Activated CD8-positive, alpha-beta memory T cell treated with anti-CD3 and anti-CD28 coated beads, Interleukin-2, amount 50 U/mL, for 1 hour (primary cell): Measurements from ENCODE around the gene CCL28.
"Not testable (repeated sequence)": the region's sequence is repeated elsewhere in the genome, so short reads cannot be mapped to it uniquely, and the experiment has no call there.

Source experiments
- DNase-seq: peaks from one replicate; pipeline ENCODE4 v3.0.0-alpha.2; 2020; ENCODE audit errors: extremely low read depth

Gene CCL28

GRCh38 chr5:43412156-43412555, at the start of gene CCL28:
Gene CCL28 (minus strand): TSS chr5:43412391. CDS start chr5:43412316, 75 bp downstream.
- DNase-seq: no peak

GRCh38 chr5:43461066-43461465, 48.9 kb upstream of the CCL28 start:
- no peak for DNase-seq

GRCh38 chr5:43456556-43456955, 44.4 kb upstream of the CCL28 start:
- no peak for DNase-seq

- not testable (repeated sequence) for DNase-seq
These were observed 29.4 kb upstream of the CCL28 start for GRCh38 chr5:43441575-43441974.

GRCh38 chr5:43437062-43437660, 25.0 kb upstream of the CCL28 start:
- DNase-seq: no peak

GRCh38 chr5:43433382-43433781, 21.2 kb upstream of the CCL28 start:
- DNase-seq: no peak

GRCh38 chr5:43432486-43433375, 20.5 kb upstream of the CCL28 start:
- no peak for DNase-seq

GRCh38 chr5:43429706-43430105, 17.5 kb upstream of the CCL28 start:
- DNase-seq: no peak

- no peak for DNase-seq
These were observed 16.8 kb upstream of the CCL28 start for GRCh38 chr5:43429016-43429415.

GRCh38 chr5:43427306-43427705, 15.1 kb upstream of the CCL28 start:
- DNase-seq: no peak

GRCh38 chr5:43425983-43426382, 13.8 kb upstream of the CCL28 start:
- no peak for DNase-seq

- not testable (repeated sequence) for DNase-seq
These were observed 10.9 kb upstream of the CCL28 start for GRCh38 chr5:43423086-43423485.

- no peak for DNase-seq
These were observed 10.0 kb upstream of the CCL28 start for GRCh38 chr5:43422143-43422542.

- no peak for DNase-seq
These were observed 9.4 kb upstream of the CCL28 start for GRCh38 chr5:43421450-43422133.

GRCh38 chr5:43420241-43420640, 8.1 kb upstream of the CCL28 start:
- no peak for DNase-seq

- DNase-seq: no peak
These were observed 6.4 kb upstream of the CCL28 start for GRCh38 chr5:43418561-43418960.

GRCh38 chr5:43416803-43417394, 4.7 kb upstream of the CCL28 start:
- no peak for DNase-seq

GRCh38 chr5:43415935-43416802, 4.0 kb upstream of the CCL28 start:
- no peak for DNase-seq

- DNase-seq: no peak
These were observed 1.8 kb upstream of the CCL28 start for GRCh38 chr5:43413966-43414365.

- DNase-seq: no peak
These were observed 453 bp upstream of the CCL28 start for GRCh38 chr5:43412644-43413043.

GRCh38 chr5:43411495-43411894, 696 bp downstream of the CCL28 start:
- no peak for DNase-seq
